CD4-positive, alpha-beta memory T cell (primary cell): ENCODE measurements around the gene RGS7. TPM values are rescaled to one million over a fixed set of nuclear protein-coding genes. Genes with fewer than 3 reads are reported as not detected.
"Not testable (repeated sequence)": the region's sequence is repeated elsewhere in the genome, so short reads cannot be mapped to it uniquely, and the experiment has no call there.

Experiments used
- CTCF ChIA-PET: fragments of 350-600 bp; sonication (Branson Sonifier 250); formaldehyde crosslinking; loops from one replicate; lab custom pipeline; 2021; ENCODE audit warnings: inconsistent platforms; ENCODE audit not compliant: partially characterized antibody; lab: Charles Lee
- POLR2A ChIA-PET: fragments of 350-600 bp; sonication (Branson Sonifier 250); formaldehyde crosslinking; loops from one replicate; lab custom pipeline; 2021; ENCODE audit not compliant: partially characterized antibody; lab: Charles Lee
- DNase-seq, 5 donors: peaks; one replicate each; pipeline versions ENCODE4 v3.0.0 to v3.0.0-alpha.2; 2020 to 2022; ENCODE audit warnings: mixed read lengths in 1 of 5
- H3K27ac ChIP-seq: one replicate; pipeline ENCODE4 v1.7.0; 2013; ENCODE audit warnings: low read depth, low read length
- H3K27me3 ChIP-seq: 2 replicates; pipeline ENCODE4 v1.7.0; 2013; ENCODE audit warnings: mild to moderate bottlenecking, low read length, moderate library complexity; ENCODE audit not compliant: insufficient read depth
- H3K36me3 ChIP-seq: 2 replicates; pipeline ENCODE4 v1.7.0; 2013; ENCODE audit warnings: mild to moderate bottlenecking, low read length, moderate library complexity; ENCODE audit not compliant: insufficient read depth
- H3K4me1 ChIP-seq: 2 replicates; pipeline ENCODE4 v1.7.0; 2013; ENCODE audit warnings: mild to moderate bottlenecking, low read length, moderate library complexity; ENCODE audit not compliant: insufficient read depth
- H3K4me3 ChIP-seq, 2 donors: one replicate each; pipeline ENCODE4 v1.7.0; 2013; ENCODE audit warnings: low read length in 2 of 2, mild to moderate bottlenecking in 1 of 2
- H3K9me3 ChIP-seq, 2 donors: one replicate each; pipeline ENCODE4 v1.7.0; 2013; ENCODE audit warnings: low read length in 2 of 2, control low read depth in 1 of 2; ENCODE audit not compliant: control insufficient read depth in 1 of 2
- H3K27ac Mint-ChIP-seq, 7 donors: one replicate each; pipeline ENCODE4 v1.8.0; 2020 to 2021; ENCODE audit warnings: mixed read lengths in 7 of 7, mild to moderate bottlenecking in 6 of 7, inconsistent platforms in 3 of 7, moderate library complexity in 3 of 7
- H3K27me3 Mint-ChIP-seq, 2 donors: one replicate each; pipeline ENCODE4 v1.8.0; 2020 to 2021; ENCODE audit warnings: mixed read lengths in 2 of 2
- H3K36me3 Mint-ChIP-seq, 2 donors: one replicate each; pipeline ENCODE4 v1.8.0; 2020 to 2021; ENCODE audit warnings: mixed read lengths in 2 of 2, inconsistent platforms in 1 of 2, mild to moderate bottlenecking in 1 of 2
- H3K4me1 Mint-ChIP-seq, 4 donors: one replicate each; pipeline ENCODE4 v1.8.0; 2020 to 2021; ENCODE audit warnings: mixed read lengths in 4 of 4, mild to moderate bottlenecking in 1 of 4
- H3K4me3 Mint-ChIP-seq, 8 donors: one replicate each; pipeline ENCODE4 v1.8.0; 2020 to 2021; ENCODE audit warnings: mixed read lengths in 8 of 8, mild to moderate bottlenecking in 7 of 8, moderate library complexity in 6 of 8, inconsistent platforms in 3 of 8
- H3K9me3 Mint-ChIP-seq, 8 donors: one replicate each; pipeline ENCODE4 v1.8.0; 2020 to 2021; ENCODE audit warnings: mixed read lengths in 8 of 8, mild to moderate bottlenecking in 5 of 8, inconsistent platforms in 3 of 8, moderate library complexity in 1 of 8
- intact Hi-C: fragments of 100-400 bp; cut with micrococcal nuclease; formaldehyde crosslinking; loops from one replicate; pipeline ENCODE4 v1.15.1; 2023
- polyA plus RNA-seq, 2 donors: library from polyadenylated mRNA; unstranded; fragments of 300-500 nt; fragmentation: Illumina TruSeq; gene quantifications; one replicate each; pipeline ENCODE4 v1.2.3, GENCODE V29; 2021
- total RNA-seq, 2 experiments: library from RNA; stranded (reverse); gene quantifications; one replicate each; pipeline ENCODE4 v1.2.3, GENCODE V29; 2021

RGS7 gene
- total and polyA plus RNA-seq, 4 experiments from 2014 or later = not detected

- no peak for DNase-seq
- peaks cover 3 to 16% (median 7%) of the 10 kb centered on the region in 8 donors for H3K9me3 Mint-ChIP-seq
- Histone ChIP-seq H3K9me3 (no peaks in the 10 kb centered on the region), H3K36me3 (no peaks in the 10 kb centered on the region), H3K4me3 (no peak overlapping the region), H3K27ac (no peak overlapping the region), H3K27me3 (no peaks in the 10 kb centered on the region), H3K4me1 (no peaks in the 10 kb centered on the region)
- ChIA-PET CTCF (no interaction called here), POLR2A (no interaction called here)
- H3K27ac Mint-ChIP-seq = no peak overlapping the region
- intact Hi-C loops = no loop called here
- no peak overlapping the region for H3K4me3 Mint-ChIP-seq
- H3K27me3 Mint-ChIP-seq = no peaks in the 10 kb centered on the region
- H3K4me1 Mint-ChIP-seq = no peaks in the 10 kb centered on the region
- no peaks in the 10 kb centered on the region for H3K36me3 Mint-ChIP-seq
Observed at GRCh38 chr1:241225741-241226140, 131.3 kb downstream of the RGS7 start.

GRCh38 chr1:241224189-241224588 lies 132.8 kb downstream of the RGS7 start:
- not testable (repeated sequence) for H3K27ac ChIP-seq

GRCh38 chr1:241222813-241223212 lies 134.2 kb downstream of the RGS7 start:
- H3K27ac Mint-ChIP-seq, H3K27ac ChIP-seq, H3K4me3 Mint-ChIP-seq, H3K4me1 ChIP-seq, CTCF ChIA-PET, H3K4me3 ChIP-seq, H3K4me1 Mint-ChIP-seq, DNase-seq, intact Hi-C loops, H3K36me3 ChIP-seq, POLR2A ChIA-PET, H3K36me3 Mint-ChIP-seq, H3K27me3 Mint-ChIP-seq, H3K9me3 ChIP-seq, H3K27me3 ChIP-seq: not testable (repeated sequence)
- H3K9me3 Mint-ChIP-seq = peaks cover 4 to 13% (median 10%) of the 10 kb centered on the region in 8 donors

More at GRCh38 chr1:241224189-241224588, 132.8 kb downstream of the RGS7 start:
- CTCF ChIA-PET, H3K36me3 Mint-ChIP-seq, H3K9me3 ChIP-seq, POLR2A ChIA-PET, intact Hi-C loops, H3K27ac Mint-ChIP-seq, H3K27me3 Mint-ChIP-seq, H3K4me3 ChIP-seq, H3K4me1 ChIP-seq, H3K4me3 Mint-ChIP-seq, H3K27me3 ChIP-seq, H3K4me1 Mint-ChIP-seq, H3K36me3 ChIP-seq, DNase-seq: not testable (repeated sequence)
- peaks cover 5 to 13% (median 9%) of the 10 kb centered on the region in 8 donors for H3K9me3 Mint-ChIP-seq

- Mint-ChIP-seq H3K36me3 (no peaks in the 10 kb centered on the region), H3K9me3 (peaks cover 6 to 22% (median 13%) of the 10 kb centered on the region in 8 donors), H3K27ac (no peak overlapping the region), H3K4me3 (no peak overlapping the region), H3K4me1 (no peaks in the 10 kb centered on the region), H3K27me3 (no peaks in the 10 kb centered on the region)
- intact Hi-C loops = no loop called here
- Histone ChIP-seq H3K36me3 (no peaks in the 10 kb centered on the region), H3K4me3 (no peak overlapping the region), H3K4me1 (no peaks in the 10 kb centered on the region), H3K27me3 (no peaks in the 10 kb centered on the region), H3K9me3 (peaks cover 0 to 3% of the 10 kb centered on the region in 2 donors), H3K27ac (no peak overlapping the region)
- no peak for DNase-seq
- POLR2A ChIA-PET = no interaction called here
- CTCF ChIA-PET = no interaction called here
Observed at GRCh38 chr1:241221319-241221718, 135.7 kb downstream of the RGS7 start.

GRCh38 chr1:241220913-241221312 lies 136.1 kb downstream of the RGS7 start:
- POLR2A ChIA-PET, CTCF ChIA-PET, H3K4me1 ChIP-seq, H3K4me3 ChIP-seq, H3K36me3 ChIP-seq, intact Hi-C loops, H3K36me3 Mint-ChIP-seq, H3K27ac Mint-ChIP-seq, H3K9me3 ChIP-seq, H3K27ac ChIP-seq, DNase-seq, H3K4me3 Mint-ChIP-seq, H3K27me3 ChIP-seq, H3K27me3 Mint-ChIP-seq, H3K4me1 Mint-ChIP-seq: not testable (repeated sequence)
- H3K9me3 Mint-ChIP-seq = peaks cover 6 to 22% (median 11%) of the 10 kb centered on the region in 8 donors

GRCh38 chr1:241219449-241219848 lies 137.6 kb downstream of the RGS7 start:
- Histone ChIP-seq H3K36me3 (no peaks in the 10 kb centered on the region), H3K4me1 (no peaks in the 10 kb centered on the region), H3K27ac (no peak overlapping the region), H3K4me3 (no peak overlapping the region), H3K27me3 (no peaks in the 10 kb centered on the region), H3K9me3 (peaks cover 0 to 3% of the 10 kb centered on the region in 2 donors)
- H3K9me3 Mint-ChIP-seq = peaks cover 6 to 22% (median 13%) of the 10 kb centered on the region in 8 donors
- intact Hi-C loops = no loop called here
- no peaks in the 10 kb centered on the region for H3K36me3 Mint-ChIP-seq
- H3K27ac Mint-ChIP-seq = no peak overlapping the region
- DNase-seq = no peak
- CTCF ChIA-PET = no interaction called here
- no peaks in the 10 kb centered on the region for H3K4me1 Mint-ChIP-seq
- POLR2A ChIA-PET = no interaction called here
- no peak overlapping the region for H3K4me3 Mint-ChIP-seq
- no peaks in the 10 kb centered on the region for H3K27me3 Mint-ChIP-seq

- Mint-ChIP-seq H3K9me3 (peaks cover 6 to 22% (median 8%) of the 10 kb centered on the region in 8 donors), H3K27me3 (no peaks in the 10 kb centered on the region), H3K27ac (no peak overlapping the region), H3K36me3 (no peaks in the 10 kb centered on the region), H3K4me3 (no peak overlapping the region), H3K4me1 (no peaks in the 10 kb centered on the region)
- no peaks in the 10 kb centered on the region for H3K27me3 ChIP-seq
- intact Hi-C loops = no loop called here
- H3K4me3 ChIP-seq = no peak overlapping the region
- ChIA-PET POLR2A (no interaction called here), CTCF (no interaction called here)
- no peak overlapping the region for H3K27ac ChIP-seq
- no peak for DNase-seq
- H3K4me1 ChIP-seq = no peaks in the 10 kb centered on the region
- peaks cover 0 to 3% of the 10 kb centered on the region in 2 donors for H3K9me3 ChIP-seq
- H3K36me3 ChIP-seq = no peaks in the 10 kb centered on the region
Observed at GRCh38 chr1:241217516-241217915, 139.5 kb downstream of the RGS7 start.

GRCh38 chr1:241215683-241216082 lies 141.3 kb downstream of the RGS7 start:
- intact Hi-C loops = no loop called here
- Mint-ChIP-seq H3K36me3 (no peaks in the 10 kb centered on the region), H3K4me3 (no peak overlapping the region), H3K27me3 (no peaks in the 10 kb centered on the region), H3K9me3 (peaks cover 5 to 18% (median 8%) of the 10 kb centered on the region in 8 donors), H3K27ac (no peak overlapping the region), H3K4me1 (no peaks in the 10 kb centered on the region)
- H3K4me1 ChIP-seq = no peaks in the 10 kb centered on the region
- peaks cover 0 to 3% of the 10 kb centered on the region in 2 donors for H3K9me3 ChIP-seq
- ChIA-PET POLR2A (no interaction called here), CTCF (no interaction called here)
- no peak overlapping the region for H3K4me3 ChIP-seq
- no peaks in the 10 kb centered on the region for H3K27me3 ChIP-seq
- H3K36me3 ChIP-seq = no peaks in the 10 kb centered on the region
- DNase-seq = no peak
- H3K27ac ChIP-seq = no peak overlapping the region
